Right ventricle myocardium inferior (tissue), 1 donor: ENCODE data around the gene RAB18. TPM values are rescaled to one million over a fixed set of nuclear protein-coding genes. Genes with fewer than 3 reads are reported as not detected.
"Not testable (repeated sequence)": the region's sequence is repeated elsewhere in the genome, so short reads cannot be mapped to it uniquely, and the experiment has no call there.

ENCODE experiments used
- ATAC-seq: fragments of 200-7000 bp; cut with Tn5 transposase; one replicate; pipeline ENCODE4 v1.9.1; 2020; ENCODE audit warnings: mild to moderate bottlenecking, moderate library complexity
- DNase-seq: peaks from one replicate; pipeline ENCODE4 v3.0.0; 2021; ENCODE audit errors: missing footprints
- intact Hi-C: fragments of 100-400 bp; cut with DNase I; formaldehyde crosslinking; loops from one replicate; pipeline ENCODE4 v1.11.0; 2022
- long read RNA-seq: library from polyadenylated mRNA; unstranded; transcript quantifications from one replicate; pipeline ENCODE4 v2.0.0, GENCODE V29; 2021
- total RNA-seq: library from RNA; stranded (reverse); fragmentation: NEBNext Ultra II Directional; extraction: Animal tissue kit (Norgen Biotek cat#: 25700); gene quantifications from one replicate; pipeline ENCODE4 v1.2.1, GENCODE V29; 2021
- donor health status: DM: no; HTN: yes; CAD: no; lungs with severe emphysema.

Gene RAB18
- 114 TPM for total RNA-seq
- long read RNA-seq, full-length matches to known transcripts: 37 of 41 reads
- long read RNA-seq, partial matches to known transcripts: 0 of 41 reads
- long read RNA-seq, other reads (novel, unspliced or antisense): 4 of 41 reads

DNA sequence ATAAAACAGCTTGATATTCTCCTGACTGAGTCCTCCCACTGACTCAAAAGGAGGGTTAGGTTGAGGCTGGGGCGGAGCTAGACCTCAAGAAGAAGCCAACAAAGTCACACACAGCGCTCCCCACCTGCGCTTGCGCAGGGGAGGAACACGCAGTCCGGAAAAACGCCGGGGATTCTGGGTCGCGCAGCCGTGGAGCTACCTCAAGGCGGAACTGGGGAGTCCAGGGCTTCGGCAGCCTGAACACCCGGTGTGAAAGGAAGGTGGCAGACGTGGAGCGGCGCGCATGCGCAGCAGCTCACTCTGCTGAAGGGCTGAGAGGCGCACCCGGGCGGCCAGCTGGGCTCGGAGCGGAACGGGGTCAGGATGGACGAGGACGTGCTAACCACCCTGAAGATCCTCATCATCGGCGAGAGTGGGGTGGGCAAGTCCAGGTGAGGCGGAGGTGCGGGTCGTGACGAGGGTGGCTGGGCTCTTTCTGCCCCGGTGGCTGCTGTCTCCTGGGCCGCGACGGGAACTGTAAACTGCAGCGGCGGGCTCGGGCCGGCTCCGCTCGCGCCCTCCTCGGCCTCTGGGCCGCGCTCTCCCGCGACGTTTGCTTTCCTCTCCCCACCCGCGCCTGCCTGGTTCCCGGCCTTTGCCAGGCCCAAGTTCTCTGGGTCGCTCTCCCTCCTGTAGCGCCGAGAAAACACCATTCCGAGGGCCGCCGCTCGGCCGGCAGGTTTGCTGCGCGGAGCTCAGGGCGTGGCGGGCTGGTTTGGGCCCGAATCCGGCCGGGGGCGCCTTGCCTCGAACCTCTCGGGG, at the start of gene RAB18:
TSS of gene RAB18 (plus strand) at position 298 of the 801 bp plus-strand sequence. CDS start at position 364, 66 bp downstream.
- ATAC-seq: peak; percentile 99
- DNase-seq: peak; percentile 99
- intact Hi-C loops: no loop called here

DNA sequence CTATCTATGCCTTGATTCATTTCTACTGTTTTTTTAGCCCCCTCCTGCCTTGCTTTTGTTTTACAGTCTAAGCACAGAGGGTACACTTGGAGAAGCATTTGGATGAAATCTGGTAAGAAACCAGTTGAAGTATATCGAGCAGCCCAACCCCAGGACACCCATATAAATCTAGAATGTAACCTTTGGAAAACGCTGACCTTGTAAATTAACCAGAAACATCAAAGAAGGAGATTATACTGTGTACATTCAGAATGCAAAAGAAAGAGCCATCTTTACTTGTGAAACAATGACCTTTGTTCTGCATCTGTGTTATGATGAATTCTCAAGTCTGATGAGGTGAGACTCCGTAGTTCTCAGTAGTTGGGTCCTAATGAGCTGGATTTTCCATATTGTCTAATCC, 49.3 kb upstream of the RAB18 start:
- DNase-seq (no peak), ATAC-seq (no peak)
- intact Hi-C loops: no loop called here

DNA sequence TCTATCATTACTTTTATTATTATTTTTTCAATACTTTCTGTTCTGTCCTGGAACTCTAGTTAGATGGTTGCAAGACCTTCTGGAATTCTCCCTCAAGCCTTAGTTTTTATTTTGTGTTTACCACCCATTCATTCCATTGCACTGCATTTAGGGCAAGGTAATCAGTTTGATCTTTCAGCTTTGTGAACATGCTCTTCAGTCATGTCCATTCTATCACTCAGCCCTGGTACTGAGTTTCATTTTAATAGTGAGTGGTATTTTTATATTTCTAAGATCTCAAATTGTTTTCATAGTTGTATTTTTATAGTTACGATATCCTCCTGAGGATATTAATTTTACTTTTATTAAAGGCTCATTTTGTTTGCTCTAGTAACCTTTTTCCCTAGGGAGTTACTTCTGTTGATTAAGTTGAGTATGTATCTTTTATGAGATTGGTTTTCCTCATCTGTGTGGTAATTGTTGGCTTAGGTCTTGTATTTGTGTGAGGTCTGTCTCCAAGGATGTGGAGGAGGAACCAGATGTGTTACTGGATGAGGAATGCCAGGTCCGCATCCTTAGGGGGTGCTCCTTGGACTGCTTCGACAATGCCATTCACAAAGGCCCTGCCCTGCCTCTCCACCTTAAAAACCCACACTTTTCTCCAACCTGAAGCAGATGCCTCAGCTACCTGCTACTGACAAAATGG, 46.7 kb upstream of the RAB18 start:
- ATAC-seq (no peak), DNase-seq (no peak)
- intact Hi-C loops: no loop called here

DNA sequence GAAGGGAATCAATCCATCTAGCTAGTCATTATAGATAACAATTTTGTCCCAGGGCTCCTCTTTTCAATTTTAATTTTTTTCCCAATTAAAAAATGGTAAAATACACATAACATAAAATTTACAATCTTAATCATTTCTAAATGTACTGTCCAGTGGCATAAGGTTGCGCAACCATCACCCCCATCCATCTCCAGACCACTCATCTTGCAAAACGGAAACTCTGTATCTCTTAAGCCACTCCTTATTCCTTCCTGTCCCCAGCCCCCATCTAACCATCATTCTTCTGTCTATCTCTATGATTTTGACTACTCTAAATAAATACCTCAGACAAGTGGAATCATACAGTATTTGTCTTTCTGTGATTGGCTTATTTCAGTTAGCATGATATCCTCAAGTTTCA, 46.1 kb upstream of the RAB18 start:
- ATAC-seq (no peak), DNase-seq (no peak)

DNA sequence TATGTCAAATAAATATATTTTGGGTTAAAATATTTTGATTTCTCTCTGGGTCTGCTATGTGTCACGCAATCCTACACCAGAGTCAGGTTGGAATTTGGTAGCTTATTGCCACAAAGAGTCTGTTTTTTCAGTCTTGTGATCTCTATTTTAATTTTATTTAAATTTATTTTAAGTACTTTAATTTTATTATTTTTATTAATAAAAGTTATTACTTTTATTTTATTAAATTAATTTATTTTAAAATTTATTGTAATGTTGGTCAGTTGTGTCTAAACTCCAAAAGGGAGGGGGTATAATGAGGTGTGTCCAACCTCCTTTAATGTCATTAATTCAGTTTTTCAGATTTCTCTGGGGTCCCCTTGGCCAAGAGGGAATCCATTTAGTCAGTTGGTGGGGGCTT, 42.8 kb upstream of the RAB18 start:
- ATAC-seq: no peak
- no peak for DNase-seq
- intact Hi-C loops: no loop called here

More for the DNA sequence above, 46.1 kb upstream of the RAB18 start:
- intact Hi-C loops: no loop called here

DNA sequence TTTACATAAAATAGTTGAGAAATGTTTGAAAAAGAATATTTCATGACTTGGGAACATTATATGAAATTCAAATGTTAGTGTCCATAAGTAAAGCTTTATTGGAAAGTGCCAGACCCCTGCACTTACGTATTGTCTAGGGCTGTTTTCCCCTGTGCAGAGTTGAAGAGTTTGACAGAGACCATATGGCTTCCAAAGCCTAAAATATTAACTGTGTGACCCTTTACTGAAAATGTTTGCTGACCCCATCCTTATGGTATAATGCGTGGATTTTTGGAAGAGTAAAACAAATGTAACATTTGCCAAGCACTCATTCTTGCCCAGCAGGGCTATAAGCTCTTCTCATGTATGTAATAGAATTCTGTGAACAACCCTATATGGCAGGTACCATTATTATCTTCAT, 40.1 kb upstream of the RAB18 start:
- no peak for ATAC-seq
- DNase-seq: no peak
- intact Hi-C loops: no loop called here

DNA sequence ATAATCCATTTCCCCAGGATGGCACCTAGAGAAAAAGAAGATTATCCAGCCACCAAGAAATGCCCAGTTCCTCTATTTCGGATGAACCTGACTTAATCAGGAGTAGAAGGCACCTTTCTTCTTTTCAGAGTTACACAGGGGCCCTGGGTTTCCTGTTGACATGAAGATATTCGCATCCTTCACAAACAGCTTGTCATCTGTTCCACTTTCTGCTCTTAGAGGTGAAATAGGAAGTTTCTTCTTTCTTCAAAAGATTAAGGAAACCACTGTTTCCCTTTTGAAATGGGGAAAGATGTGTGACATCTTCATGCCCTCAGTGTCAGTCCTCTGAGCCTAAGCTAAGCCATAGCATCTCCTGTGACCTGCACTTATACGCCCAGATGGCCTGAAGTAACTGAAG, 39.1 kb upstream of the RAB18 start:
- intact Hi-C loops: no loop called here
- DNase-seq (no peak), ATAC-seq (no peak)

DNA sequence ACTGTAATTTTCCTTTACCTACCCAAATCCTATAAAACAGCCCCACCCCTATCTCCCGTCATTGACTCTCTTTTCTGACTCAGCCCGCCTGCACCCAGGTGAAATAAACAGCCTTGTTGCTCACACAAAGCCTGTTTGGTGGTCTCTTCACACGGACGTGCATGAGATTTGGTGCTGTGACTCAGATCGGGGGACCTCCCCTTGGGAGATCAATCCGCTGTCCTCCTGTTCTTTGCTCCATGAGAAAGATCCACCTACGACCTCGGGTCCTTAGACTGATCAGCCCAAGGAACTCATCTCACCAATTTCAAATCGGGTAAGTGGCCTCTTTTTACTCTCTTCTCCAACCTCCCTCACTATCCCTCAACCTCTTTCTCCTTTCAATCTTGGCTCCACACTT, 38.5 kb upstream of the RAB18 start:
- intact Hi-C loops, DNase-seq, ATAC-seq: not testable (repeated sequence)

DNA sequence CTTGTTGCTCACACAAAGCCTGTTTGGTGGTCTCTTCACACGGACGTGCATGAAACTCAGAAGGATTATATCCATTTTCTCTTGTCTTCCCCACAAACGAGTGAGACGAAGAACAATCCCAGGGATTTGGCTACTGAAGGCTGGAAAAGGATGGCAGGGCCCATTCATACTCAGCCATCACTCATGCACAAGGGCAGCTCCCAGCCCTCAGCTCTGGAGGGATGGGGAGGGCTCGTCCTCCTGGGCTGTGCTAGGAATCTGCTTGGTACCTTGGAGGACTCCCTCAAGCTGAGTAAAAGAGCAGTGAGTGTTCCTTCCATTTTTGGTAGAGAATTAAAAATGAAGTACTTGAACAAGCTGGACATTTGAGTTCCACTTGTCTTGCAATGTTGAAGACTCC, 33.2 kb upstream of the RAB18 start:
- ATAC-seq: no peak
- intact Hi-C loops: no loop called here
- no peak for DNase-seq

DNA sequence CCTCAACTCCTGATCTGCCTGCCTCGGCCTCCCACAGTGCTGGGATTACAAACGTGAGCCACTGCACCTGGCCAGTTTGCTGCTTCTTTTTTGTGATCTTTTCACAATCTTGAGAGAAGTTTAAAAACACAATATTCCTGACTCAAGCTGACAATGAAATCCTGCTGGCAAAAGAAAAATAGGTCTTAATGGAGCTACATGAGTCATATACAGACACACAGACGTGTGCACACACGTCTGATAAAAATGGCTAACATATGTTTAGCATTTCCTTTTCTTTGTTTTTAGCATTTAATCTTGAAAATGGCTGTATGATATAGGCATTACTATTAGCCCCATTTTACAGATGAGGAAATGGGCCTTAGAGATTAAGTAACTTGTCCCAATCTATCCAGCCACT, 29.4 kb upstream of the RAB18 start:
- no peak for ATAC-seq
- DNase-seq: no peak
- intact Hi-C loops: no loop called here

DNA sequence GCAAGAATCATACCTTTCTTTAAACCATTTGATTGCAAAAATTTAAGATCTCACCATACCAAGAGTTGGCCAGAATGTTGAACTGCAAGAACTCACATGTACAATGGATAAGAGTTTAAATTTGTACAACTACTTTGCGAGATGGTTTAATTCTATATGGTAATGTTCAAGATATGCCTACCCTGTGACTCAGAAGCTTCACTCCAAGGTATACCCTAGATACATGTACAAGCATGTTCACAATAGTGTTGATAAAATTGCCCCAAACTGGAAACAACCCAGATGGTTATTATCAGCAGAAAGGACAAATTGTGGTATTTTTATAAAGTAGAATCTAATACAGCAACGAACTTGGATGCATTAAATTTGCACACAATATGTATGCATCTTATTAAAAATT, 25.1 kb upstream of the RAB18 start:
- intact Hi-C loops: no loop called here
- no peak for DNase-seq
- no peak for ATAC-seq

DNA sequence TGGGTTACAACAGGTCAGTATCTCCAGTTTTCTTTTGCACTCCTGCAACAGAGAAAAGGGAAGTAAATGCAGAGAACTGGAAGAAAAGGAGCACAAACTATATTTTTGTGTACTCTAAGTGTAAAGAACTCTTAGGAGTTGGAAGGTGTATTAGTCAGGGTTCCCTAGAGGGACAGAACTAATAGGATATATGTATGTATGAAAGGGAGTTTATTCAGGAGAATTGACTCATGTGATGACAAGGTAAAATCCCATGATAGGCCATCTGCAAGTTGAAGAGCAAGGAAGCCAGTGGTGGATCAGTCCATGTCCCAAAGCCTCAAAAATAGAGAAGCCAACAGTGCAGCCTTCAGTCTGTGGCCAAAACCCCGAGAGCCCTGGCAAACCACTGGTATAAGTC, 22.6 kb upstream of the RAB18 start:
- ATAC-seq (no peak), DNase-seq (no peak)
- intact Hi-C loops: no loop called here

DNA sequence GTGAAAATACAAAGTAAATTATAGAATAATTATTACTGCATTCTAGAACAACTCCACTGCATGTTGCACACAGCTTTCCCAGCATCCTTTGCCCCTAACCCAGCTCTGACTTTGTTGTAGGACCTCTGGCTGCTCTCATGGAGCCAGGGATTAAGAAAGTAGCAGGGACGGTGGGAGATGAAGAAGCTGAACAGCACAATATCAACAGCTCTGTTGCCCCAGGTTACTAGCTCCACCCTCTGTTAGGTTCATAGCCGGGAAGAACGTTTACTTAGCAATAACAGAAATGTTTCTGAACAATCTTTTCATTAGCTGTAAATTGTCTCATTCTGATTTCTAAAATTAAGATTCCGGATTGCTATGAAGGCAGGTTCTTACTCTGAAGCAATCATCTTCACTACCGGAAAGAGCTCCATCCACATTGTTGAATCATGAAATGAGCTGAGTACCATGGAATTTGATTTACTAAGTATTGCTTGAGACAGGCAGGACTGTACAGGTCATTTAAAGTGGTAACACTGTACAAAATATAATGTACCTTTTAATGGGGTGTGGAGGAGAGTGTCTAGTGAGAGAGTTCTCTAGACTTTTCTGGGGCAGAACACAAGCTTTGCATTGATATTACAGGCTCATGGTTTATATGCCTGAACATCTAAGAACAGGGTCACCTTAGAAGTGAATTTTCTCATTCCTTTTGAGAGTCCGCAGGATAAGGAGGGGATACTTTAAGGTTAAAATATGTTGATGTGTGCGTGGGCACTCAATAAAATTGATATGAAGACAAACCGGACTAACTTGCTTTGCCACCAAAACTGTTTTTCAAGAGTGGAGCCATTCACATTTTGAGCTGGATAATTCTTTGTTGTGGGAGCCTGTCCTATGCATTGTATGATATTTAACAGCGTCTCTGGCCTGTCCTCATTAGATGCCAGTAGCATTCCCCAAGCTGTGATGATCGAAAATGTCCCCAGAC, 20.8 kb upstream of the RAB18 start:
- DNase-seq: no peak
- intact Hi-C loops: no loop called here
- no peak for ATAC-seq

DNA sequence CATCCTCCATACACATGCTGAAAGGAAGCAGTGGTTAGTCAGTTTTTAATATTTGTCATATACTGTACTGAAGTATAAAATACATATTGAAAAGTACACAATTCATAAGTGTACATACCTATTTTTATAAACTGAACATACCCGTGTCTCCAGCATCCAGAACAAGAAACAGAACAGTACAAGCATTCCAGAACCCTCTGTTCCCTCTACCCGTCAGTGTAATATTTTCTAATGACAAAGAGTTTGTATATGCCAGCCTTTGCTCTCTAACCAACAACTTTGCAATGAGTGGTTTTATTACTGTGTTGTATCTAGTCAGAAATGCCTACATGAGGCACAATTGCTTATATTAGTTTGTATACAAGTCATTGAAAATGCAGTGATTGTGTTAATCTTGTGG, 18.7 kb upstream of the RAB18 start:
- ATAC-seq: no peak
- DNase-seq: no peak
- intact Hi-C loops: no loop called here

DNA sequence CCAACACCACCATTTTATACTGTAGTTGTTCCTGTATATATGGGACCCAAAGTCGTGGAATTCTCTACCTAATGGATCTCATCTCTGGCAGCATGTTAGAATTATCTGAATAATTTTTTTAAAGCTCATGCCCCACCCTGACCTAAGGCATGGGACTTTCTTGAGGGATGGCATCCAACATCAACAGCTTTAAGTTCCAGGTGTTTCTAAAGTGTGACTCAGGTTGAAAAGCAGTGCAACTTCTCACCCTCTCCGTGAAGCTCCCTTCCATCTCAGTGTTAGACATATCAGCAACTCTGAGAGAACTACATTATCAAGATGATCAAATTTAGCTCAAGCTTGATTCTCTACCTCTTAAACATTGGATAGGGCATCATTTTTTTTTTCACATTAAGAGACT, 18.1 kb upstream of the RAB18 start:
- intact Hi-C loops: no loop called here
- no peak for ATAC-seq
- no peak for DNase-seq

DNA sequence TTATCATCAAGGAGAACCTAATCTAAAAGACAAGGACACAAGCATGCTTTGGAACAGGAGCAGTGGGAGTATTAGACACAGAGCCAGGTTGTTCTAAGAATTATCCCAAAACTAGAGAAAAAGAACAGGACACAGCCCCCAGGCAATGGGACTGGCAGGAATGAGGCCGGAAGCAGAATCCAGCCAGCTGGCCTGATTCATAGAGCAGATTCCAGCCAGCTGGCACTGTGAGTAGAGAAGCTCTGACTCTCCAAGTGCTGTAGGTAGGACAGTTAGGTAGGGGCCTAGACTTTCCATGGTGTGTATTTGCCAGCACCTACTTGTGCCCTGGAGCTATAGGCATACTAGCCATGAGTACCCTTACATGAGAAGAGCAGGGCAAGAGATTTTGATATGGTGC, 13.3 kb upstream of the RAB18 start:
- no peak for ATAC-seq
- intact Hi-C loops: no loop called here
- DNase-seq: peak; percentile 59

DNA sequence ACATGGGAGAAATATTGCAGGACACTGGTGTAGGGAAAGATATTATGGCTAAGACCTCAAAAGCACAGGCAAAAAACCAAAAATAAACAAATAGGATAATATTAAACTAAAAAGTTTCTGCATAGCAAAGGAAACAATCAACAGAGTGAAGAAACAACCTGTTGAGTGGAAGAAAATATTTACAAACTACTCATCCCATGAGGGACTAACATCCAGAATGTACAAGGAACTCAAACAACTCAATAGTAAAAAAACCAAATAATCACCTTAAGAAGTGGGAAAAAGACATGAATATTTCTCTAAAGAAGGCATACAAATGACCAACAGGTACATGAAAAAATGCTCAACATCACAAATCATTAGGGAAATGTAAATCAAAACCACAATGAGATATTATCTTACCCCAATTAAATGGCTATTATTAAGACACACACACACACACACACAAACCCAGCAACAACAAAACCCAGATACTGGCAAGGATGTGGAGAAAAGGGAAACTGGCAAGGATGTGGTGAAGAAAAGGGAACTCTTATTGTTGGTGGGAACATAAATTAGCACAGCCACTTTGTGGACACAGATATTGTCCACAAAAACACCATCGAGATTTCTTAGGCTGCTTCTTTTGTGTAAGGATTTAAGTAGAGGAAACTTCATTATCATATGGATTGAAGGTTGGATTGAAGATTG, 9.8 kb upstream of the RAB18 start:
- DNase-seq (no peak), ATAC-seq (no peak)
- intact Hi-C loops: no loop called here

DNA sequence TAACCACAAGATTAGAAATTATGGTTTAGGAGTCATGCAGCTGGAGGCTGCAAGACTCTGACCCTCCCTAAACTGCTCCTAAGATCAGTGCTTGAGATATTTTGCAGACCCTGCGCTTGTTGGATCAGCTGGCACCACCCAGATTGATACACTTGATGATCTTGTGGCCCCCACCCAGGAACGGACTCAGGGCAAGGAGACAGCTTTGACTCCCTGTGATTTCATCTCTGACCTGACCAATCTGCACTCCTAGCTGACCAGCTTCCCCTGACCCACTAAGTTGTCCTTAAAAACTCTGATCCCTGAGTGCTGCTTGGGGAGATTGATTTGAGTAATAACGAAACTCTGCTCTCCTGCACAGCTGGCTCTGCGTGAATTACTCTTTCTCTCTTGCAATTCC, 8.0 kb upstream of the RAB18 start:
- DNase-seq (no peak), ATAC-seq (no peak)
- intact Hi-C loops: no loop called here

DNA sequence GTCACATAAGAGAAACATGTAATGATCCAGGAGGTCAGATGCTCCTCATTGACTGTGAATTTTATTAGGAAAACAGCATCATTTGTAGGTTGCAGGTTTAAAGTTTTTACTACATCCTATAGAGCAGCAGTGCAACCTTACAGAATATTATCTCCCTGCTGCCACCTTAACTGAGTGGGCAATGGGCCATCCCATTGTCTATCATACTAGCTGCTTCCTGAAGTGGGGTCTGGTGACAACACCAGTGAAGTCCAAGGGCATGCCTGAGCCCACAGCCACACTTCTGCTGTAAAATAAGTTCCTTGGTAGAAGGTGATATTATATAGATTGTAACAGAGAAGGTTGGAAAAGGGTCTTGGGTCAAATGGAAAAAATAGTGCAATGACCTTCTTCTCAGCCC, 4.0 kb upstream of the RAB18 start:
- no peak for ATAC-seq
- no peak for DNase-seq
- intact Hi-C loops: no loop called here
